Activated CD4-positive, alpha-beta T cell treated with anti-CD3 and anti-CD28 coated beads, Interleukin-2, amount 10 ng/mL, durations not matched to agents 24 days and 14 days (primary cell): Measurements from ENCODE around the gene RTN4RL1. TPM values are rescaled to one million over a fixed set of nuclear protein-coding genes. Genes with fewer than 3 reads are reported as not detected.

Experiments
- DNase-seq: peaks from one replicate; pipeline ENCODE4 v3.0.0; 2022
- H3K27ac Mint-ChIP-seq: one replicate; pipeline ENCODE4 v1.8.0; 2022; ENCODE audit warnings: mild to moderate bottlenecking, mixed read lengths
- H3K27me3 Mint-ChIP-seq: one replicate; pipeline ENCODE4 v1.8.0; 2022; ENCODE audit warnings: mixed read lengths
- H3K36me3 Mint-ChIP-seq: one replicate; pipeline ENCODE4 v1.8.0; 2022; ENCODE audit warnings: low read depth, mild to moderate bottlenecking, mixed read lengths
- H3K4me1 Mint-ChIP-seq: one replicate; pipeline ENCODE4 v1.8.0; 2021; ENCODE audit warnings: mixed read lengths
- H3K4me3 Mint-ChIP-seq: one replicate; pipeline ENCODE4 v1.8.0; 2022; ENCODE audit warnings: mild to moderate bottlenecking, moderate library complexity, mixed read lengths
- H3K9me3 Mint-ChIP-seq: one replicate; pipeline ENCODE4 v1.8.0; 2021; ENCODE audit warnings: mixed read lengths
- intact Hi-C: fragments of 100-400 bp; cut with micrococcal nuclease; formaldehyde crosslinking; loops from one replicate; pipeline ENCODE4 v1.15.1; 2023
- total RNA-seq: library from RNA; stranded (reverse); gene quantifications from 2 replicates; pipeline ENCODE4 v1.2.3, GENCODE V29; 2022

RTN4RL1 gene
- total RNA-seq, 1 donor from 2014 or later = 1.1 TPM

DNA sequence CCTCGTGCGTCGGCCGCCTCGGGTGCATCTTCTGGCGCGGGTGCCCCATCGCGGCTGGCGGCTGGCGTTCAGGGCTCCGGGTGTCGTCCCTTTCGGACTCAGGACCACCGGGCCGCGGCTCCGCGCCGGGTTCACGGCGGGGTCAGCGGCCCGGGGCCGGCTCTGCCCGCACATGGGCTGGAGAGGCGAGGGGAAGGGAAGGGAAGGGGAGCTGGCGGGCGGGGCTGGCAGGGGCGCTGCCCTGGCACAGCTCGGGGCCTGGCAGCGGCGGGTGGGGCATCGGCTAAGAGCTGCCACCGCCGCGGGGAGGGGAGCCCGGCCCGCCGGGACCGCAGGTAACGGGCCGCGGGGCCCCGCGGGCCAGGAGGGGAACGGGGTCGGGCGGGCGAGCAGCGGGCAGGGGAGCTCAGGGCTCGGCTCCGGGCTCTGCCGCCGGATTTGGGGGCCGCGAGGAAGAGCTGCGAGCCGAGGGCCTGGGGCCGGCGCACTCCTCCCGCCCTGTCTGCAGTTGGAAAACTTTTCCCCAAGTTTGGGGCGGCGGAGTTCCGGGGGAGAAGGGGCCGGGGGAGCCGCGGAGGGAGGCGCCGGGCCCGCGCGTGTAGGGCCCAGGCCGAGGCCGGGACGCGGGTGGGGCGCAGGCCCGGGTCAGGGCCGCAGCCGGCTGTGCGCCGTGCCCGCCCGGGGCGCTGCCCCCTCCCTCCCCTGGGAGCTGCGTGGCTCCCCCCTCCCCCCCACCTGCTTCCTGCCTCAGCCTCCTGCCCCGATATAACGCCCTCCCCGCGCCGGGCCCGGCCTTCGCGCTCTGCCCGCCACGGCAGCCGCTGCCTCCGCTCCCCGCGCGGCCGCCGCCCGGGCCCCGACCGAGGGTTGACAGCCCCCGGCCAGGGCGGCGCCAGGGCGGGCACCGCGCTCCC is 30.4 kb upstream of the RTN4RL1 start:
- peak overlapping the region; percentile 60 for H3K27ac Mint-ChIP-seq
- peak; percentile 89 for DNase-seq
- no peaks in the 10 kb centered on the region for H3K9me3 Mint-ChIP-seq
- H3K4me3 Mint-ChIP-seq = peak overlapping the region; percentile 83
- peaks cover 30% of the 10 kb centered on the region for H3K4me1 Mint-ChIP-seq
- intact Hi-C loops = loop anchor here (1.0 to 2.0 kb wide), 5 partner anchors 15 to 345 kb away; partner anchors contain the start of genes MNT, SGSM2, SMG6 and SRR
- H3K27me3 Mint-ChIP-seq = peaks cover 9% of the 10 kb centered on the region
- peaks cover 19% of the 10 kb centered on the region for H3K36me3 Mint-ChIP-seq

- intact Hi-C loops = loop anchor here (1.0 to 2.0 kb wide), 8 partner anchors 16 to 346 kb away; partner anchors contain the start of genes MNT, SGSM2, SMG6 and SRR
- Mint-ChIP-seq H3K27me3 (peaks cover 9% of the 10 kb centered on the region), H3K4me1 (peaks cover 22% of the 10 kb centered on the region), H3K9me3 (no peaks in the 10 kb centered on the region), H3K4me3 (peak within 1 kb of the TSS; percentile 86), H3K27ac (peak within 1 kb of the TSS; percentile 88), H3K36me3 (peaks cover 10% of the 10 kb centered on the region)
- DNase-seq = peak; percentile 96
Observed at GRCh38 chr17:2054512-2055291, 29.6 kb upstream of the RTN4RL1 start, which contains the start of gene HIC1. Gene HIC1, plus strand, starts transcription at chr17:2055103. Its CDS starts 1,588 bp downstream, at chr17:2056691.

DNA sequence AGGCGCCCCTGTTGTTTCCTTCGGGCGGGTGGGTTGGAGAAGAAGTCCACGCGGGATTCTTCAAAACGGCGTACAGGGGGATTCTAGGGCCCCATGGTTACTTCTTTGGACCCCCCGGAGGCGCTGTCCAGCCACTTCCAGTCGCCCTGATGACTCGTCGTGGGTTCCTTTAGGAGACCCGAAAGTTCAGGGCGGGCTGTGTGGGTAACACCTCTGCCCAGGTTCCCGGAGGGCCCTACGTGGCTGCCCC is 29.1 kb upstream of the RTN4RL1 start:
- peaks cover 5% of the 10 kb centered on the region for H3K36me3 Mint-ChIP-seq
- peak; percentile 87 for DNase-seq
- peaks cover 9% of the 10 kb centered on the region for H3K27me3 Mint-ChIP-seq
- intact Hi-C loops = loop anchor here (1.0 to 2.0 kb wide), 7 partner anchors 17 to 347 kb away; partner anchors contain the start of genes MNT, SGSM2 and TSR1
- H3K27ac Mint-ChIP-seq = peak overlapping the region; percentile 88
- H3K4me3 Mint-ChIP-seq = peak overlapping the region; percentile 86
- H3K9me3 Mint-ChIP-seq = no peaks in the 10 kb centered on the region
- H3K4me1 Mint-ChIP-seq = peaks cover 21% of the 10 kb centered on the region

- Mint-ChIP-seq H3K4me1 (peaks cover 26% of the 10 kb centered on the region), H3K36me3 (peaks cover 6% of the 10 kb centered on the region), H3K4me3 (peak overlapping the region; percentile 86), H3K27me3 (peaks cover 9% of the 10 kb centered on the region), H3K27ac (peak overlapping the region; percentile 88), H3K9me3 (no peaks in the 10 kb centered on the region)
- intact Hi-C loops = loop anchor here (1.0 to 2.0 kb wide), 7 partner anchors 17 to 347 kb away; partner anchors contain the start of genes MNT, SGSM2 and TSR1
- peak; percentile 94 for DNase-seq
Observed at GRCh38 chr17:2053380-2054261, 28.5 kb upstream of the RTN4RL1 start.

GRCh38 chr17:2051933-2052559 is 26.9 kb upstream of the RTN4RL1 start:
- peaks cover 6% of the 10 kb centered on the region for H3K36me3 Mint-ChIP-seq
- no peaks in the 10 kb centered on the region for H3K9me3 Mint-ChIP-seq
- intact Hi-C loops = loop anchor here (2.0 kb wide), 1 partner anchor 335 kb away; no protein-coding TSS in a partner anchor
- peak overlapping the region; percentile 66 for H3K27ac Mint-ChIP-seq
- H3K27me3 Mint-ChIP-seq = peaks cover 9% of the 10 kb centered on the region
- no peak for DNase-seq
- peak overlapping the region; percentile 26 for H3K4me3 Mint-ChIP-seq
- peaks cover 31% of the 10 kb centered on the region for H3K4me1 Mint-ChIP-seq

DNA sequence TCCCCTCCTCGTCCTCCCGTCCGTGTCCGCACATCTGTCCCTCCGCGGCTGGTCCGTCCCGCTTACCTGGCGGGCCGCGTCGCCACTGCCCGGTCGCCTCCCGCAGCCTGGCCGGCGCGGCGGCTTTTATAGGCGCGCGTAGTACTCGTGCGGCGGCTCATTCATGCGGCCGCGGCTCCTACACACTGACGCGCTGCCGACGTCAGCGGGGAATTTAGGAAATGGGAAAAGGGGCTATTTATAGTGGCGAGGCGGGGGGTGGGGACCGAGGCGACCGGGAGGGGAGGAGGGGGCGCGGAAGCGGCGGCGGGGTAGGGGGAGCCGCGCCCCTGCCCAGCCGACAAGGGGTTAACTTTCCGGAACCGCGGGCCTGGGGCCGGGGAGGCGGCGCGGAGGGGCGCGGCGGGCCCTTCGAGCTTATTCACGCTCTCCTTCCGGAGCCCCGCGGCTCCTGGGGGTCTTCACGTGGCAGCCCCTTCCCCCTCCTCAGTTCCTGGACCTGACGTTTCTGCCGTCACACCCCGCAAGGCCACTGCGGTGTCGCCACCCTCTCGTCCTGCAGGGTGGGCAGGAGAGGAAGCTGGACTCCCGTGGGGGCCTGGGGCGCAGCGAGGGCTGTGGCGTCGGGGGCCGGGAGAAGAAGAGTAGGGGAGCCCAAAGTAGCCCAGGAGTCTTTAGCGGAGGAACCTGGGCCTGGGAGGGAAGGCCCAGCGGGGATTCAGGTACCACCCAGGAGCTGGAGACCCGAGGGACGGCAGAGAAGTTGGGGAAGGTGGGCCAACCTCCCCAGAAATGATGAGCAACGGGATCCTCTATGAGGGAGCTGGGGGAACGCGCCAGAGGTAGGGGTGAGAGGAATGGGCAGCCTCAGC is 26.2 kb upstream of the RTN4RL1 start:
- peaks cover 31% of the 10 kb centered on the region for H3K4me1 Mint-ChIP-seq
- peaks cover 9% of the 10 kb centered on the region for H3K27me3 Mint-ChIP-seq
- H3K9me3 Mint-ChIP-seq = no peaks in the 10 kb centered on the region
- intact Hi-C loops = loop anchor here (2.0 kb wide), 1 partner anchor 334 kb away; no protein-coding TSS in a partner anchor
- DNase-seq = peak; percentile 75
- peak overlapping the region; percentile 66 for H3K27ac Mint-ChIP-seq
- peaks cover 6% of the 10 kb centered on the region for H3K36me3 Mint-ChIP-seq
- H3K4me3 Mint-ChIP-seq = peak overlapping the region; percentile 34

- no peak overlapping the region for H3K27ac Mint-ChIP-seq
- no peaks in the 10 kb centered on the region for H3K9me3 Mint-ChIP-seq
- H3K4me3 Mint-ChIP-seq = no peak overlapping the region
- DNase-seq = peak; percentile 92
- peaks cover 31% of the 10 kb centered on the region for H3K4me1 Mint-ChIP-seq
- H3K27me3 Mint-ChIP-seq = peaks cover 9% of the 10 kb centered on the region
- H3K36me3 Mint-ChIP-seq = peaks cover 7% of the 10 kb centered on the region
- intact Hi-C loops = loop anchor here (2.0 kb wide), 1 partner anchor 334 kb away; no protein-coding TSS in a partner anchor
Observed at GRCh38 chr17:2050300-2051060, 25.3 kb upstream of the RTN4RL1 start.

DNA sequence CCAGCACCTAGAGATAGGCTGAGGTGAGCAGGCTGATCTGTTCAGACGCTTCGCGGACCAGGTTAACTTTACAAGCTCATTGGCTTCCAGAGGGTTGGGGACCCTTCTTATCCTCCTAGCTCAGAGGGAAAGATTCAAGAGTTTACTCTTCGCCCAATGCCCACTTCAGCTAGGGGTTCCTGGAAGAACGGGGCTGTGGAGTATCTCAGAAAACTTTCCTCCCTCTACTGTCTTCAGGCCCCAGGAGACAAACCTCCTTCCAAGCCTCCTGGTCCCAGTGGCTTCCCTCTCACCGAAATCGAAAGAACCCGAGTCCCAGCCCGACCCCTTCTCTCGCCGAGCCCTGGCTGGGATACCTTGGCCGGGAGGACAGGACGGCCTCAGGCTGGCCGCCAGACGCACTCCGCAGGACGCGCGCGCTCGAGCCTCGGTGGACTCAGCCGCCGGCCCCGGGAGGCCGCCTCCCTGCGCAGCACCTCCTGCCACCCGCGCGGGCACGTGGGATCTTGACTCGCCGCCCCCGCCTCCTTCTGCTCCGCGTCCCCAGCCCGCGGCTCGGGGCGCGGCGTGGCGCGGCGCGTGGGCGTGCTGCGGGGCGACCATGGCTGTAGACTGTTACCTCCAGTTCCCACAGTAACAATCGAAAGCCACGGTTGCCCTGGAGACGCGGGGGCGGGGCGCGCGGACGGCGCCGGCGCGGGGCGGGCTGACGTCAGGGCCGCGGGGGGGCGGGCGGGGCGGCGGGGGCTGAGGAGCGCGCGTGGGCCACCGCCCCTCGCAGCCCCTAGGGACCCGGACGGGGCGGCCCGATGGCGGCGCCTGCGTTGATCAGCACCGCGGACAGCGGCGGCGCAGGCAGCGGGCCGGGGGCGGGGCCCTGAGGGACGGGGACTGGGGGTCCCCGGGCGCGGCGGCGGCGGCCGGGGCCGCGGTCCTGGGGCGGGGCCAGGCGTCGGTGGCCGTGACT is 24.5 kb upstream of the RTN4RL1 start:
- peaks cover 33% of the 10 kb centered on the region for H3K4me1 Mint-ChIP-seq
- peak overlapping the region; percentile 78 for H3K4me3 Mint-ChIP-seq
- H3K9me3 Mint-ChIP-seq = no peaks in the 10 kb centered on the region
- H3K36me3 Mint-ChIP-seq = peaks cover 12% of the 10 kb centered on the region
- intact Hi-C loops = loop anchor here (2.0 kb wide), 1 partner anchor 333 kb away; no protein-coding TSS in a partner anchor
- peaks cover 9% of the 10 kb centered on the region for H3K27me3 Mint-ChIP-seq
- peak; percentile 98 for DNase-seq
- H3K27ac Mint-ChIP-seq = peak overlapping the region; percentile 80

GRCh38 chr17:2048805-2049204 is 23.7 kb upstream of the RTN4RL1 start:
- peaks cover 29% of the 10 kb centered on the region for H3K4me1 Mint-ChIP-seq
- H3K4me3 Mint-ChIP-seq = peak overlapping the region; percentile 78
- intact Hi-C loops = no loop called here
- no peak overlapping the region for H3K27ac Mint-ChIP-seq
- H3K9me3 Mint-ChIP-seq = no peaks in the 10 kb centered on the region
- H3K27me3 Mint-ChIP-seq = peaks cover 9% of the 10 kb centered on the region
- H3K36me3 Mint-ChIP-seq = peaks cover 17% of the 10 kb centered on the region
- no peak for DNase-seq

GRCh38 chr17:2047590-2047989 is 22.5 kb upstream of the RTN4RL1 start:
- intact Hi-C loops = no loop called here
- H3K4me3 Mint-ChIP-seq = no peak overlapping the region

More at GRCh38 chr17:2047590-2047989, 22.5 kb upstream of the RTN4RL1 start:
- Mint-ChIP-seq H3K9me3 (no peaks in the 10 kb centered on the region), H3K36me3 (peaks cover 26% of the 10 kb centered on the region), H3K27ac (no peak overlapping the region), H3K27me3 (peaks cover 6% of the 10 kb centered on the region), H3K4me1 (peaks cover 31% of the 10 kb centered on the region)
- no peak for DNase-seq
